Measurements from ENCODE around the gene DGKB.
A peak's percentile ranks its signal among the peaks of the same experiment; 100 is the strongest.

Gene DGKB

GRCh38 chr7:14841086-14841485, 61.5 kb downstream of the DGKB start:
- no peak for TF ChIP-seq CTCF (conservative IDR thresholded peaks at IDR 0.05; ENCODE audit: low read length)
- no peak overlapping the region for H3K4me3 ChIP-seq (ENCODE audit: low read length)
- no peak for DNase-seq (ENCODE audit: low read depth)

GRCh38 chr7:14839307-14839706, 63.2 kb downstream of the DGKB start:
- no peak for TF ChIP-seq CTCF (conservative IDR thresholded peaks at IDR 0.05; ENCODE audit: low read length)
- DNase-seq (ENCODE audit: low read depth): no peak
- no peak overlapping the region for H3K4me3 ChIP-seq (ENCODE audit: low read length)

GRCh38 chr7:14837216-14837615, 65.3 kb downstream of the DGKB start:
- DNase-seq (ENCODE audit: low read depth): no peak
- no peak overlapping the region for H3K4me3 ChIP-seq (ENCODE audit: low read length)
- no peak for TF ChIP-seq CTCF (conservative IDR thresholded peaks at IDR 0.05; ENCODE audit: low read length)

GRCh38 chr7:14836571-14837189, 65.9 kb downstream of the DGKB start:
- no peak overlapping the region for H3K4me3 ChIP-seq (ENCODE audit: low read length)
- DNase-seq (ENCODE audit: low read depth): peak; percentile 53
- TF ChIP-seq CTCF (conservative IDR thresholded peaks at IDR 0.05; ENCODE audit: low read length): no peak

- DNase-seq (ENCODE audit: low read depth): no peak
- no peak overlapping the region for H3K4me3 ChIP-seq (ENCODE audit: low read length)
- no peak for TF ChIP-seq CTCF (conservative IDR thresholded peaks at IDR 0.05; ENCODE audit: low read length)
Measured at GRCh38 chr7:14836006-14836405, 66.5 kb downstream of the DGKB start.

GRCh38 chr7:14835384-14835783, 67.2 kb downstream of the DGKB start:
- DNase-seq (ENCODE audit: low read depth): no peak
- TF ChIP-seq CTCF (conservative IDR thresholded peaks at IDR 0.05; ENCODE audit: low read length): no peak
- no peak overlapping the region for H3K4me3 ChIP-seq (ENCODE audit: low read length)

GRCh38 chr7:14834883-14835282, 67.7 kb downstream of the DGKB start:
- no peak for DNase-seq (ENCODE audit: low read depth)
- H3K4me3 ChIP-seq (ENCODE audit: low read length): no peak overlapping the region

More at GRCh38 chr7:14834883-14835282, 67.7 kb downstream of the DGKB start:
- no peak for TF ChIP-seq CTCF (conservative IDR thresholded peaks at IDR 0.05; ENCODE audit: low read length)
